ENCODE measurements around the gene ZNF263. TPM values are rescaled to one million over a fixed set of nuclear protein-coding genes. Genes with fewer than 3 reads are reported as not detected.

Gene ZNF263
- total and polyA plus RNA-seq, 9 donors = 23.3 to 34.9 (median 27.6) TPM

- Histone ChIP-seq H3K4me1 (ENCODE audit: control insufficient read depth, insufficient read depth, low read length) (no peaks in the 10 kb centered on the region), H3K27me3 (ENCODE audit: control insufficient read depth, insufficient read depth, low read length) (peaks cover 8% of the 10 kb centered on the region), H3K9me3 (replicated peaks; ENCODE audit: control insufficient read depth, low read depth, low read length) (no peaks in the 10 kb centered on the region), H3K4me3 (ENCODE audit: low read length) (no peak overlapping the region), H3K36me3 (ENCODE audit: control insufficient read depth, insufficient read depth, low read length) (no peaks in the 10 kb centered on the region), H3K27ac (ENCODE audit: low read length) (no peak overlapping the region)
- 83% methylated on average over 9 of the region's 10 CpGs for WGBS (ENCODE audit: insufficient coverage)
- DNase-seq = no peak
These were observed 36.4 kb upstream of the ZNF263 start for GRCh38 chr16:3246876-3247275.

DNA sequence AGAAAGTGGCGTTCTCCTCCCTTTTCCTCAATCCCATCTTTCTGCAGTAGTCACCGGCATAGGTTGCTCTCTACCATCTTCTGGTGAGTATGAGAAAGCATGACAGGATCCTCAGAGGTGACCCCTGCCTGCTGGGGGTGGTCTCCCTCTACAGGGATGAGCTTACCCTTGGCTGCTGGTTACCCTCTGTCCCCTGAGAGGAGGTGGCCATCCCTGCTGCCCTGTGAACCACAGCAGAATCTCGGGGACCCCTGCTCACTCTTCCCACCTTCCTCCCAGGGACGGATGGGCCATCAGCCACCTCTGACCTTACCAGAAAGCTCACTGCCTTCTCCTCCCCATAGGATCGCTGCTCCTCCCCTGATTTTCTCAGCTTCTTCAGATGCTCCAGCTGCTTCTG is 34.7 kb upstream of the ZNF263 start:
- Histone ChIP-seq H3K9me3 (replicated peaks; ENCODE audit: control insufficient read depth, low read depth, low read length) (no peaks in the 10 kb centered on the region), H3K27me3 (ENCODE audit: control insufficient read depth, insufficient read depth, low read length) (peaks cover 7% of the 10 kb centered on the region), H3K4me1 (ENCODE audit: control insufficient read depth, insufficient read depth, low read length) (no peaks in the 10 kb centered on the region), H3K4me3 (ENCODE audit: low read length) (no peak overlapping the region), H3K27ac (ENCODE audit: low read length) (no peak overlapping the region), H3K36me3 (ENCODE audit: control insufficient read depth, insufficient read depth, low read length) (no peaks in the 10 kb centered on the region)
- no peak for DNase-seq
- 68% methylated on average over 3 of the region's 5 CpGs for WGBS (ENCODE audit: insufficient coverage)

DNA sequence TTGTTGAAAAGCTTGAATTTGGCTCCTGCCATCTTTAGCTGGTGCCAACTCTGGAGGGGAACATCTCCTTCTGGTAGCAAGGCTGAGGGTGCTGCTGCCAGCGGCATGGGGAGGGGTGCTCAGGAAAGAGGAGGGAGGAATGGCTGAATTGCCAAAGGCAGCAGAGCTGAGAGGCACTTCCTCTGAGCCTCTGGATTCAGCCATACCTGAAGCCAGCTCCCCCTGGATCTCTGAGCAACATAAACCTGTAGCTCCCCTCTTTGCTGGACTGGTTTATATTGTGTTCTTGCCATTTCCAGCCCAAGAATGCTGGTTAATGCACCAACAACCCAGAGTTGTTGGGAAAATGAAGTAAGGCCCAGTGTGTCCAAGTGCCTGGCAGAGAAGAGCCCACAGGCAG is 34.3 kb upstream of the ZNF263 start:
- DNase-seq = no peak
- no peak overlapping the region for H3K27ac ChIP-seq (ENCODE audit: low read length)
- H3K4me3 ChIP-seq (ENCODE audit: low read length) = no peak overlapping the region
- H3K4me1 ChIP-seq (ENCODE audit: control insufficient read depth, insufficient read depth, low read length) = no peaks in the 10 kb centered on the region
- H3K9me3 ChIP-seq (replicated peaks; ENCODE audit: control insufficient read depth, low read depth, low read length) = no peaks in the 10 kb centered on the region
- no peaks in the 10 kb centered on the region for H3K36me3 ChIP-seq (ENCODE audit: control insufficient read depth, insufficient read depth, low read length)
- WGBS (ENCODE audit: insufficient coverage) = no CpG with 5 or more reads among the region's 1 CpG
- peaks cover 7% of the 10 kb centered on the region for H3K27me3 ChIP-seq (ENCODE audit: control insufficient read depth, insufficient read depth, low read length)

DNA sequence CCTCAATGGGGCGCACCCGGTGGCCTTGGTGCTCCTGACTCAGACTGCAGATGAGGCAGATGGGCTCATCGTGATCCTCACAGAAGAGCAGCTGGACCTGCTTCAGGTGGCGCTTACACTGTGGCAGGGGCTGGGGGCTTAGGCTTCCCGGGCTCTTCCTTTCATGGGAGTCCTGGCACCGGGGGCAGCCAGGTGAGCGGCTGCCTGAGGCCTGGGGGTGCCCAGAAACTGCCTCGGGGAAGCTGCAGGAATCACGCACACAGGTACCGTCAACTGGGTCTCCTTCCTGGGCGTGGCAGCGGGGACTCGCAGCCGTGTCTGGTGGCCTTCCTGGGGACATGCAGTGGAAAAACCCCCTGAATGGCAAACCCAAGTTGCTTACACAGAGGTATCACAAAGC is 33.8 kb upstream of the ZNF263 start:
- no peaks in the 10 kb centered on the region for H3K36me3 ChIP-seq (ENCODE audit: control insufficient read depth, insufficient read depth, low read length)
- H3K27ac ChIP-seq (ENCODE audit: low read length) = no peak overlapping the region

GRCh38 chr16:3252967-3253366 is 30.3 kb upstream of the ZNF263 start:
- Histone ChIP-seq H3K4me1 (ENCODE audit: control insufficient read depth, insufficient read depth, low read length) (no peaks in the 10 kb centered on the region), H3K4me3 (ENCODE audit: low read length) (no peak overlapping the region), H3K27me3 (ENCODE audit: control insufficient read depth, insufficient read depth, low read length) (peaks cover 15% of the 10 kb centered on the region), H3K36me3 (ENCODE audit: control insufficient read depth, insufficient read depth, low read length) (no peaks in the 10 kb centered on the region), H3K27ac (ENCODE audit: low read length) (no peak overlapping the region), H3K9me3 (replicated peaks; ENCODE audit: control insufficient read depth, low read depth, low read length) (no peaks in the 10 kb centered on the region)
- no peak for DNase-seq
- WGBS (ENCODE audit: insufficient coverage) = 77% methylated on average over 2 of the region's 4 CpGs

More for the DNA sequence above, 33.8 kb upstream of the ZNF263 start:
- H3K9me3 ChIP-seq (replicated peaks; ENCODE audit: control insufficient read depth, low read depth, low read length) = no peaks in the 10 kb centered on the region
- DNase-seq = no peak
- WGBS (ENCODE audit: insufficient coverage) = 74% methylated on average over 14 of the region's 14 CpGs
- peaks cover 8% of the 10 kb centered on the region for H3K27me3 ChIP-seq (ENCODE audit: control insufficient read depth, insufficient read depth, low read length)
- H3K4me3 ChIP-seq (ENCODE audit: low read length) = no peak overlapping the region
- no peaks in the 10 kb centered on the region for H3K4me1 ChIP-seq (ENCODE audit: control insufficient read depth, insufficient read depth, low read length)

DNA sequence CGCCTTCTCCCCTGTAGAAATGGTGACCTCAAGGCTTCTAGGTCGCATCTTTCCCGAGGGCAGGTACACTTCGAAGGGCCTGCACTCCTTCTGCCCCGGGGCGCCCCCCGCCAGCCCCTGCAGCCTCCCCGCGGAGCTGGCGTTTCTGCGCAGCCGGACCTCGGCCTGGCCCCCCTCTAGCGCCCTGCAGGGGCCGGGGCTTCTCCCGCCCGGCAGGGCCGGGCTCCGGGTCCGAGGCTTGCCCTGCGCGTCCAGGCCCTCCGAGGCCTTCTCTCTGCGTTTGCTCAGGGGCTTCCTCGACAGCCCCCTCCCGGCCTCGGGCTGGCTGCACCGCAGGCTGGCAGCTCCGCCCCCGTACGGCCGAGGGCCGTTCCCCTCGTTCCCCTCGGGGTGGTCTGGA is 29.0 kb upstream of the ZNF263 start:
- H3K4me1 ChIP-seq (ENCODE audit: control insufficient read depth, insufficient read depth, low read length) = peaks cover 2% of the 10 kb centered on the region
- no peak for DNase-seq
- H3K4me3 ChIP-seq (ENCODE audit: low read length) = no peak overlapping the region
- 29% methylated on average over 35 of the region's 35 CpGs for WGBS (ENCODE audit: insufficient coverage)
- H3K36me3 ChIP-seq (ENCODE audit: control insufficient read depth, insufficient read depth, low read length) = no peaks in the 10 kb centered on the region
- H3K9me3 ChIP-seq (replicated peaks; ENCODE audit: control insufficient read depth, low read depth, low read length) = no peaks in the 10 kb centered on the region
- peaks cover 12% of the 10 kb centered on the region for H3K27me3 ChIP-seq (ENCODE audit: control insufficient read depth, insufficient read depth, low read length)
- H3K27ac ChIP-seq (ENCODE audit: low read length) = no peak overlapping the region

GRCh38 chr16:3256146-3256865 is 27.0 kb upstream of the ZNF263 start, which contains the start of gene MEFV:
MEFV (minus strand) TSS chr16:3256633; CDS start chr16:3256587, 46 bp downstream.
- H3K9me3 ChIP-seq (replicated peaks; ENCODE audit: control insufficient read depth, low read depth, low read length) = no peaks in the 10 kb centered on the region
- H3K36me3 ChIP-seq (ENCODE audit: control insufficient read depth, insufficient read depth, low read length) = no peaks in the 10 kb centered on the region
- DNase-seq = peak; percentile 49
- no peak within 1 kb of the TSS for H3K4me3 ChIP-seq (ENCODE audit: low read length)
- H3K27me3 ChIP-seq (ENCODE audit: control insufficient read depth, insufficient read depth, low read length) = peaks cover 12% of the 10 kb centered on the region
- 85% methylated on average over 12 of the region's 14 CpGs for WGBS (ENCODE audit: insufficient coverage)
- peaks cover 2% of the 10 kb centered on the region for H3K4me1 ChIP-seq (ENCODE audit: control insufficient read depth, insufficient read depth, low read length)
- H3K27ac ChIP-seq (ENCODE audit: low read length) = no peak within 1 kb of the TSS

GRCh38 chr16:3256866-3257465 is 26.3 kb upstream of the ZNF263 start:
- H3K4me1 ChIP-seq (ENCODE audit: control insufficient read depth, insufficient read depth, low read length) = peaks cover 2% of the 10 kb centered on the region
- no peak for DNase-seq
- WGBS (ENCODE audit: insufficient coverage) = 70% methylated on average over 9 of the region's 9 CpGs
- H3K4me3 ChIP-seq (ENCODE audit: low read length) = no peak overlapping the region
- no peak overlapping the region for H3K27ac ChIP-seq (ENCODE audit: low read length)
- H3K36me3 ChIP-seq (ENCODE audit: control insufficient read depth, insufficient read depth, low read length) = no peaks in the 10 kb centered on the region
- no peaks in the 10 kb centered on the region for H3K9me3 ChIP-seq (replicated peaks; ENCODE audit: control insufficient read depth, low read depth, low read length)
- peaks cover 12% of the 10 kb centered on the region for H3K27me3 ChIP-seq (ENCODE audit: control insufficient read depth, insufficient read depth, low read length)

DNA sequence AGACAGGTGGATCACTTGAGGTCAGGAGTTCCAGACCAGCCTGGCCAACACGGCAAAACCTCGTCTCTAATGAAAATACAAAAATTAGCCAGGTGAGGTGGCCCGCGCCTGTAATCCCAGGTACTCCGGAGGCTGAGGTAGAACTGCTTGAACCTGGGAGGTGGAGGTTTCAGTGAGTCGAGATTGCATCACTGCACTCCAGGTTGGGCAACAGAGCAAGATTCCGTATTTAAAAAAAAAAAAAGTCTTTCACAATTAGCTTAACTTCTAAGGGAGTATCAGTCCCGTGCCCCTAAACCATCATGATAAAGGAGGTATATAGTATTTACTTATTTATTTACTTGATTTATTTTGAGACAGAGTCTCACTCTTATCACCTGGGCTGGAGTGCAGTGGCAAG is 23.5 kb upstream of the ZNF263 start:
- Histone ChIP-seq H3K4me3 (ENCODE audit: low read length) (no peak overlapping the region), H3K4me1 (ENCODE audit: control insufficient read depth, insufficient read depth, low read length) (peaks cover 9% of the 10 kb centered on the region), H3K27ac (ENCODE audit: low read length) (no peak overlapping the region), H3K36me3 (ENCODE audit: control insufficient read depth, insufficient read depth, low read length) (no peaks in the 10 kb centered on the region), H3K27me3 (ENCODE audit: control insufficient read depth, insufficient read depth, low read length) (peaks cover 6% of the 10 kb centered on the region), H3K9me3 (replicated peaks; ENCODE audit: control insufficient read depth, low read depth, low read length) (no peaks in the 10 kb centered on the region)
- 82% methylated on average over 3 of the region's 8 CpGs for WGBS (ENCODE audit: insufficient coverage)
- DNase-seq = no peak

DNA sequence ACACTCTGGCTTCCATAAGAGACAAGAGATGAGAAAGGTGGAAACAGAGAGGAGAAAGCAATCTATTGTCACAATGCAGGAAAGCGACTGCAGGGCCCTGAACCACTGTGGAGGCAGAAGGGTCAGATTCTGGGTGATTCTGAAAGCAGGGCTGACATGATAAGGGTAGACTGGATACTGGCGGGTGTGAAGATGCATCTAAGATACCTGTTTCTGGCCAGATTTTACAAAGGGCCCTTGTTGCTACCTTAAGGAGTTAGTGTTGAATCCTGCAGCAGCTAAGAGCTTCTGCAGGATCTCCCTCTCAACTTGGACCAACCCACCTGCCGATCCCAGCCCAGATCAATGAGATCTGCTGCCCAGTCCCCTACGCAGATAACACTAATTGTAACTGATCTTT is 20.8 kb upstream of the ZNF263 start:
- Histone ChIP-seq H3K27ac (ENCODE audit: low read length) (no peak overlapping the region), H3K27me3 (ENCODE audit: control insufficient read depth, insufficient read depth, low read length) (no peaks in the 10 kb centered on the region), H3K4me1 (ENCODE audit: control insufficient read depth, insufficient read depth, low read length) (peaks cover 14% of the 10 kb centered on the region), H3K36me3 (ENCODE audit: control insufficient read depth, insufficient read depth, low read length) (no peaks in the 10 kb centered on the region), H3K4me3 (ENCODE audit: low read length) (no peak overlapping the region), H3K9me3 (replicated peaks; ENCODE audit: control insufficient read depth, low read depth, low read length) (no peaks in the 10 kb centered on the region)
- 92% methylated on average over 1 of the region's 4 CpGs for WGBS (ENCODE audit: insufficient coverage)
- DNase-seq = no peak
